ENCODE data around the gene TXLNB.

Gene TXLNB

DNA sequence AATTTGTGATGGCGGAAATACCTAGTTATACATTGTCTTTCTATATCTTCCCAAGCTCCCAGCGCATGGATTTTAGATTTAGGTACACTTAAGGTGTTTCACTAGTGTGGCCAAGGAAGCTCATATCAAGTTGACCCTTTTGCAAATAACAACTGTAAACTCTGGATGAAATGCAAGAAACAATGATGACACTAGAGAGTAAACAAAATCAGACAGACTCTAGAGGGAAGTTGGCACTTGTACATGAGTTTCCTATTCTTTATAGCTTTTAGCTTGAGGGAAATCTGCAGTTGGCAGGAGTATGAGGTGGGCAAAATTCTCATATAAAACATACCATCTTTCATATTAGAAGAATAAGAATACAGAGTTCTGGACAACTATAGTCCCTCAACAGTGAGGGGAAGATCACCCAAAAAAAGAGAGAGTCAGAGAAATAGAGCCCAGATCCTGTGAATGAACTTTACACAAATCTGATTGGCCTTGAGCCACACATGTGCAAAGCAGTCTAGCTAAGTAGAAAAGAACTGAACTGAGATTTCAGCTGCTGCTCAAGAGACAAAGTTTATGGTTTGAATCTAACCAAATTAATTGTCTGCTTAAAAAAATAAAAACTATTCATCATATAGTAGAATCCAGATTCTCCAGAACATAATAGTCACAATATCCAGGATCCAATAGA lies 26.1 kb downstream of the TXLNB start:
- ATAC-seq, result no peak
- peak overlapping the region; percentile 47 for H3K27ac Mint-ChIP-seq
- no peaks in the 10 kb centered on the region for H3K9me3 Mint-ChIP-seq
- H3K27me3 Mint-ChIP-seq, result no peaks in the 10 kb centered on the region
- H3K4me3 Mint-ChIP-seq, result no peak overlapping the region
- peaks cover 51% of the 10 kb centered on the region for H3K4me1 Mint-ChIP-seq
- peaks cover 25% of the 10 kb centered on the region for H3K36me3 Mint-ChIP-seq

DNA sequence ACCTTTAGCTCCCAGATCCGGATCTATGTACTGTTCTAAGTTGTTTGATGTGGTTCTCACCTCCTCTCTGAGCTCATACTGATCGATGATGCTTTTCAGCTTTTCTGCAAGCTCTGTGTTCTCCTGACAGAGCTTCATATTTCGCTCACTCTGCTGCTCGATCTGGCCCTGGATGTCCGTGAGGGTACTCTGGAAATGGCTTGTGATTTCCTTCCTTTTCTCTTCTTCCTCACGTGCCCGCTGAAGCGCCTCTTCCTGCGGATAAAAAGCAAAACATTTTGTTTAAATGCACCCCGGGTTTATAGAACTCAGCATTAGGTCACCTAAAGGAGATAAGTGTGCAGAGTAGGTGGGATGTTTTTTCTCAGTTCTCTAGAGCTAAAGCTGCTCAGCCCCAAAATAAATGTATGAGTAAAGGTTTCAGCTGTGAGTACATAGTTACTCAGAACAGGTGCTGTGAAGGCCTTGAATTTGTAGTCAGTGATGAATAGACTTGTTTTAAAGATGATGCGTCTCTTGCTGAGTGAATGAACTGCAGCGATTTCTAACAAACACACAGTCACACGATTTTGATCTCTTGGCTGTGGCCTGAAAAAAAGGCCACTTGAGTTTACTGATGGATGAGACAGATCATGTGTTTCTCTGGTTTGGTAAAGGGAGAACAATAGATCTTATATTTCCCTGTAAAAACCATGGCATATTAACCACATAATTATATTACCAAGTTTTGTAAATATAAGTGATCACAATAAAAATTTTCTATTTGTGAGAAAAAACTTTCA lies 29.1 kb downstream of the TXLNB start:
- Mint-ChIP-seq H3K4me3 (peak overlapping the region; percentile 53), H3K27ac (peak overlapping the region; percentile 71), H3K9me3 (no peaks in the 10 kb centered on the region), H3K4me1 (peaks cover 29% of the 10 kb centered on the region), H3K27me3 (no peaks in the 10 kb centered on the region), H3K36me3 (peaks cover 33% of the 10 kb centered on the region)
- peak; percentile 94 for ATAC-seq

DNA sequence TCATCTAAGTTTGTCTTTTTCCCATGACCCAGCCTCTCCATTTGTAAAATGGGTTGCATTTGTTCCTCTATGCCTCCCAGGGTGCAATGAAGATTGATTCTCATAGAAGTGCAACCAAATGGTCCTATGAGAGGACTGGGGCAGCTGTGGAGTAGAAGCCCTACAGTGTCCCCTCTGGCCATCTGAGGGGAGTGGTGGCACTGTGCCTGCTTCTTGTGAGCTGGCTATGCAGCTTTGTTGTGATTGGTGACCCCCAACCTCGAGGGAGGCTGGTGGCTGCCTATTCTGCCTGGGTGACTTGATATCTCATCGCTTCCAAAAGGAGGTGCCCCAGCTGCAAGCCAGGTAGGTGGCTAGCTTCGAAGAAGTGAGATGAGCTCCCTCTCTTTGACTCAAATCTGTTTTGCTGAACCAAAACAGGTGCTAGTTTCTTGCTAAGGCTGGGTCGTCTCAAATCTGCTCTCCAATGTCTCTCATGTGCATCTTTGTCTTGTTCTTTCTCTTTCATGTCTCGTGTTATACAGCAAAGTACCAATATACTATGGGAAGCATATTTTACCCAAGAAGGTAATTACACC lies 33.9 kb downstream of the TXLNB start:
- no peaks in the 10 kb centered on the region for H3K9me3 Mint-ChIP-seq
- H3K27me3 Mint-ChIP-seq, result no peaks in the 10 kb centered on the region
- H3K36me3 Mint-ChIP-seq, result peaks cover 24% of the 10 kb centered on the region
- H3K4me3 Mint-ChIP-seq, result no peak overlapping the region
- ATAC-seq, result no peak
- peaks cover 9% of the 10 kb centered on the region for H3K4me1 Mint-ChIP-seq
- no peak overlapping the region for H3K27ac Mint-ChIP-seq

DNA sequence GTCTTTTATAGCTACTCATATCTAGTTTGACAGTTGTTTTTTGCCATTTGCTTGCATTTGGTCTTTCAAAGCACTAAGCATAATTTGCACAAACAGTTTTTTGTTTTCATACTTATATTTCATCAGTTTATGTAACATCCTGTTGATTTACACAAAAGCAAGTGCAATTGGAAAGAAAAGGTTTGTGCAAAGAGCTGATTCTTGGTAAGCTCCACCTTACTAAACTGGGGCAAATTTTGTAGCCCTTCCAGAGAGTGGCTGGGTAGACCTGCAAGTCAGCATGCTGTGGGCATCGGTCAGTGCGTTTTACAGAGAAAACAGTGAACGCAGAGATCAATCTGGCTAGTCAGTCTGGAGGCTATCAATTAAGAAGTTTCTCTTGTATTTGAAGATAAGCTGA lies 34.5 kb downstream of the TXLNB start:
- H3K4me3 Mint-ChIP-seq, result no peak overlapping the region
- H3K4me1 Mint-ChIP-seq, result peaks cover 2% of the 10 kb centered on the region
- no peaks in the 10 kb centered on the region for H3K9me3 Mint-ChIP-seq
- H3K27me3 Mint-ChIP-seq, result no peaks in the 10 kb centered on the region
- peaks cover 24% of the 10 kb centered on the region for H3K36me3 Mint-ChIP-seq
- H3K27ac Mint-ChIP-seq, result no peak overlapping the region
- ATAC-seq, result no peak

DNA sequence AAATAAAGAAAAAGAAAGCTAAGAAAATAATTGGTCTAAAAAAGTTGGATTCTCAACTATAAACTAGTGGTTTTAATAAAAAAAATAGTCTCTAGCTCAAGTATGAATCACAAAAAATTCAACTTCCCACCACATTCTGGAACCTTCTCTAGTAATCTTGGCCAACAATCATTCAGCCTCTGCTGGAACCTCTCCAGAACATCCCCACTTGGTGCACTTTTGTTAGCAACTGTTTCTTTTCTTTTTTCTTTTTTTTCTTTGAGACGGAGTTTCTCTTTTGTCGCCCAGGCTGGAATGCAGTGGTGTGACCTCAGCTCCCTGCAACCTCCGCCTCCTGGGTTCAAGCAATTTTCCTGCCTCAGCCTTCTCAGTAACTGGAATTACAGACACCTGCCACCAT lies 35.7 kb downstream of the TXLNB start:
- Mint-ChIP-seq H3K27me3 (no peaks in the 10 kb centered on the region), H3K36me3 (peaks cover 22% of the 10 kb centered on the region), H3K4me1 (peaks cover 5% of the 10 kb centered on the region), H3K27ac (peak overlapping the region; percentile 43), H3K9me3 (no peaks in the 10 kb centered on the region), H3K4me3 (no peak overlapping the region)
- ATAC-seq, result no peak

DNA sequence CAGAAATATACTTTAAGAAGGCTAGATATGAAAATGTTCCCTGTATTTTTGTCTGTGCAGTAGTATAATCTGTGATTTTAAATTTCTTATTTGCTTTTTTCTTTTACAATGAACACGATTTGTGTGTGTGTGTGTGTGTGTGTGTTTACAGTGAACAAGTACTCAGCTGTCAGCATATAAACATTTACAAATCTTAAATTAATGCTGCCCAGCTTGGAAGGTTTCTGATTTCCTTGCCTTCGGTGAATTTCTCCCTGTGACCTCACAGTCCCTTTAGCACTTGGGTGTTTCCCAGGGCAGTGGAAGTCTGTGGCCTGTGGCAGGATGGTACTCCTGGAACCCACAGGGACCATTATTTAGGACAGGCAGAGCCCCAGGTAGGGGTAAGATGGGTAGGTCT lies 37.6 kb downstream of the TXLNB start:
- Mint-ChIP-seq H3K4me3 (no peak overlapping the region), H3K36me3 (peaks cover 17% of the 10 kb centered on the region), H3K9me3 (no peaks in the 10 kb centered on the region), H3K27ac (no peak overlapping the region), H3K4me1 (peaks cover 21% of the 10 kb centered on the region), H3K27me3 (no peaks in the 10 kb centered on the region)
- no peak for ATAC-seq

DNA sequence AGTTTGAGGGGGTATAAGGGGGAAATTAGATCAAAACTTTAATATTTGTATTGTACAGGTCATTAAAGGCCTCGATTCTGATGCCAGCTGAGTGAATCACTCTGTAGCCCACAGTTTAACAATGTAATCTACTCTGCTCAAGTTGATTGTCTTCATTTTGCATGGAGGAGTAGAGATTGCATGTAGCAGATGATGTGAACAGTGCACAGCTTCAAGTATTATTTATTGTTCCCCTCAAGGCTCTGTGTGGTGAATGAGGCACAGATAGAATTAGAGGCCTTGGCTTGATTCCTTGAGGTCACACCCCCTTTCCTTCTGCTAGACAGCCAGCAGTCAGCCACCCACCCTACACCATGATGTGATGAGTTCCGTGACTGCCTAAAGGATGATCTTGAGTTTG lies 38.1 kb downstream of the TXLNB start:
- no peak overlapping the region for H3K27ac Mint-ChIP-seq
- no peak overlapping the region for H3K4me3 Mint-ChIP-seq
- no peak for ATAC-seq
- H3K36me3 Mint-ChIP-seq, result peaks cover 17% of the 10 kb centered on the region
- no peaks in the 10 kb centered on the region for H3K27me3 Mint-ChIP-seq
- H3K4me1 Mint-ChIP-seq, result peaks cover 25% of the 10 kb centered on the region
- H3K9me3 Mint-ChIP-seq, result no peaks in the 10 kb centered on the region

DNA sequence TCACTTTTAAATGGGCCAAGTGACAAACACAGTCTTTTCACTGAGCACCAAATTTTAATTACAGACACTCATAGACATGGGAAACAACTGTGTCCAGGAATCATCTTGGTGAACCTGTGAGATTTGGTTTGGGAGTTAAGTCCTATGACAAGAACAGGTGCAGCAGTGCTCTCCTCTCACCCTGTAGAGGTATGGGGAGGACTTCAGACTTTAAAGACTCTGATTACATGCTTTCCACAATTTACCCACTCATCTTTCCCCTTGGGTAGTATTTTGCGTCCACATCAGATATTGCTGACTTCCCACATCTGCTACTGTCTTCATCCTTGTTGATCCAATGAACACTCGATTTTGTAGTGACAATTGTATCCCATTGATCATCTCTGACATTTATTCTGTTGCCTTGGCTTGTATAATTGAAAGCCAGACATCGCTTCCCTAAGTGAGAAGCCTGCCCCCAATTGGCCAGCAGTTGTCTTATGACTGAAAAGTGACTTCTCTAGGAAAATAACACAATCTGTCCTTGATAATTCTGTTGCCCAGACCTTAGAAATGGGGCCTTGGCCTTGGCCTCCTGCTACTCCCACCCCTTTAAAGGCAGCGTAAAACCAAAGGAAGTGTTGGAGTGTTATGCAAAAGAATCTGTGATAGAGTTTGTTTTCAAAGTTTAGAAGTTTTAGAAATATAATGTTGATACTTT lies 40.0 kb downstream of the TXLNB start:
- no peak for ATAC-seq
- Mint-ChIP-seq H3K4me3 (no peak overlapping the region), H3K36me3 (peaks cover 20% of the 10 kb centered on the region), H3K4me1 (peaks cover 25% of the 10 kb centered on the region), H3K27ac (peak overlapping the region; percentile 6), H3K27me3 (no peaks in the 10 kb centered on the region), H3K9me3 (no peaks in the 10 kb centered on the region)

DNA sequence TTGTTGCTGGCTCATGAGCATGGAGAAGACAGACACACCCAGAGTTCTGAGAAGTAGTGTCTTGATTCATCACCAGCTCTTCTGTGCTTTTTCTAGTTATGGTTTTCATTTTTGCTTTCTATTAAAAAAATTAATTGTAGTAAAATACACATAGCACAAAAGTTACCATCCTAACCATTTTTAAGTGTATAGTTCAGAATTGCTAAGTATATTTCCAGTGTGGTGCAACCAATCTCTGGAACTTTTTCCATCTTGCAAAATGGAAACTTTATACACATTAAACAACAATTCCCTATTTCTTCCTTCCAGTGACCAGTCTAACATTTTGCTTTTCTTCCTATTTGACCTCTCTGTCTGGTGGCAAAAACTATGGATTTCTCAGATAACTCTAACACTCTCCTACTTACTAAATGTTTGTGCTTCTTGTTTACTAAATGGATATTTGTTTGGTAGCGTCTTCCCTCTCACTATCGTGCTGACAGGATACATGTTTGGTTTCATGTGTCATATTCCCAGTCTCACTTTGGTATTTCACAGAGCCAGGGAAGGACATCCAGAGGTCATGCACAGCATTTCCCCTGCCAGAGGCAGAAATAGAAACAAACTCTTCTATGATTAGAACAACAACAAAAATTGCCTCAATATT lies 40.6 kb downstream of the TXLNB start:
- Mint-ChIP-seq H3K27ac (peak overlapping the region; percentile 6), H3K4me1 (peaks cover 25% of the 10 kb centered on the region), H3K9me3 (no peaks in the 10 kb centered on the region), H3K36me3 (peaks cover 20% of the 10 kb centered on the region), H3K4me3 (no peak overlapping the region), H3K27me3 (no peaks in the 10 kb centered on the region)
- ATAC-seq, result no peak

DNA sequence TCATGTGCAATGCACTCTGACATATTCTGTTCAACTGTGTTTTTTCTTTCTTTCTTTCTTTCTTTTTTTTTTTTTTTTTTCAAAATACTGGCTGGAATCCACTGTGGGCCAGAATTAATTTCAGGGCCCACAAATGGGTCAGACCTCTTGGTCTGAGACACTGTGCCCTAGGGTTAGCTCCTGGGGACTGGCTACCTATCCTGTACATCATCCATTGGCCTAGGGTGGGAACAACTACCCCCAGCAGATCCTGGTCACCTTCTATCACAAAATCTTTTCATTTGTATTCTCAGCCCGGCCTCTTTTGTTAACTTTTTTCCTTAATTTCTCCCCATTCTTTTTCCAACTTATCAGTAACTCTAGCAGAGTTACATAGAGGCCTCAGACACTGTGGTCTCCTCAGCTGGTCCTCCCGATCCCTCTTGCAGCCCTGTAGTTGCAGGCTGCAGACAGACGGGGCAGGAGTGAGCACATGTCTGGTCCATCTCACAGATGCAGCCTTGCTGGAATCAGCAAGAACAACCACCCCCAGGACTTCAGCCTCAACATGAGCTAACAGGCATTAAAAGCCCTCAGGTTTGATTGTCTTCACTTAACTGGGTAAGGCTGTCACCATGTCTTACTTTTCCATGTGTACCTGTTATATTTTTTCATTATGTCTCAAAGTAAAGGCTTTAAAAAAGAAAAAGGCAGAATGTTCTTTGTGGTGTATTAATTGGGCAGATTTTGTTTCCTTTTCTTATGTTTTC lies 41.3 kb downstream of the TXLNB start:
- Mint-ChIP-seq H3K9me3 (no peaks in the 10 kb centered on the region), H3K27me3 (no peaks in the 10 kb centered on the region), H3K4me1 (peaks cover 25% of the 10 kb centered on the region), H3K36me3 (peaks cover 24% of the 10 kb centered on the region), H3K27ac (peak overlapping the region; percentile 23), H3K4me3 (no peak overlapping the region)
- peak; percentile 82 for ATAC-seq

DNA sequence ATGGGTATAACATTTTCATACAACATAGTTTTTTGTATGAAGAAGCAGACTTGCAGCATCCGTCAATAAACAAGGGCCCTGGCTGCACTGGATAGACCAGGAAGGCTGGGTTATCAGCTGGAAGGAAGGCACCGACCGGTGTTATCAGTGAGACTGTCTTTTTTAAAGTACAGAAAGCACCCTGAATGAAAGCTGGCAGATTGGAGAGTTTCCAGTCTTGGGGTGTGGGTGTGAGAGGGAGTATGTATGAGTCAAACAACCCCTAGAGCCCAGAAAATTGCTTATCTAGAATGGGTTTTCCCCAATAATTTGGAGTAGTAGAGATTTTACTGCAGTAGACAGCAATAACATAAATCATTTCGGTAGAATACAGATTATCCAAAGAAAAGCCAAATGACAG lies 42.4 kb downstream of the TXLNB start:
- H3K9me3 Mint-ChIP-seq, result no peaks in the 10 kb centered on the region
- ATAC-seq, result no peak
- peaks cover 35% of the 10 kb centered on the region for H3K36me3 Mint-ChIP-seq
- H3K27ac Mint-ChIP-seq, result peak overlapping the region; percentile 50
- H3K27me3 Mint-ChIP-seq, result no peaks in the 10 kb centered on the region
- no peak overlapping the region for H3K4me3 Mint-ChIP-seq
- peaks cover 25% of the 10 kb centered on the region for H3K4me1 Mint-ChIP-seq

DNA sequence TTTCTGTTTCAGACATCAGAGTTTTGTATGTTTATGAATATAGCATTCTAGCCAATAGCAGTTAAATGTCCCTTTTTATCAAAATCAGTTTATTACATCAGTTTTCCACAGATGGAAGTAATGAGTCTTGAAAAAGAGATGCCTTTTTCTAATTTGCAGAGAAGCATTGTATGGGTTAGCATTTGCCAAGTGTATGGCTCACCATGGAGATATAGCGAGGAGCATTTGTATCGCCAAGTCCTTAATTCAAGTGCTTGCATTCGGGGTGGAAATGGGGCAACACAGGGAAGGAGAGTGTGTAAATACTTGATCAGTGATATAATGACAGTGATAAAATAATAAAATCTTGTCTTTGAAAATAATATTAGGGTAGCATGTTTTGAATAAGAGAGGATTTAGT lies 42.9 kb downstream of the TXLNB start:
- Mint-ChIP-seq H3K27ac (peak overlapping the region; percentile 50), H3K9me3 (no peaks in the 10 kb centered on the region), H3K36me3 (peaks cover 36% of the 10 kb centered on the region), H3K27me3 (no peaks in the 10 kb centered on the region), H3K4me1 (peaks cover 25% of the 10 kb centered on the region), H3K4me3 (no peak overlapping the region)
- ATAC-seq, result no peak

DNA sequence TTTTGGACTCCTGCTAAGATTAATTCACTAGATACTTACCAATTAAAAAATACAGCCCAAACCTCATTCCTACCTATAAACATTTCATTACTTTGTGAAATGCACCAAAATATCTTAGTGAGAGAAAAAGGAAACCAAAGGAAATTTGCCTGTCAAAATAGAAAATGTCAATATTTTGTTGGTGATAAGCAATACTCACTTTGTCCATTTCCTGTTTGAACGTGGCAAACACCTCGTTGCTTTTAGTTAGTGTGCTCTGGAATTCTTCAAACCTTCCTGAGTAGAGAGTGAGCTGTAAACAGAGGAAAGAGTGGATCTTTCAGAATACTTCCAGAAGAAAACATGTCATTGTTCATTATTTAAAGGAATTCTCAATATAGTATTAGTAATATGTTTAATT lies 44.2 kb downstream of the TXLNB start:
- Mint-ChIP-seq H3K27me3 (no peaks in the 10 kb centered on the region), H3K4me1 (peaks cover 25% of the 10 kb centered on the region), H3K36me3 (peaks cover 49% of the 10 kb centered on the region), H3K27ac (no peak overlapping the region), H3K9me3 (no peaks in the 10 kb centered on the region), H3K4me3 (no peak overlapping the region)
- ATAC-seq, result no peak

DNA sequence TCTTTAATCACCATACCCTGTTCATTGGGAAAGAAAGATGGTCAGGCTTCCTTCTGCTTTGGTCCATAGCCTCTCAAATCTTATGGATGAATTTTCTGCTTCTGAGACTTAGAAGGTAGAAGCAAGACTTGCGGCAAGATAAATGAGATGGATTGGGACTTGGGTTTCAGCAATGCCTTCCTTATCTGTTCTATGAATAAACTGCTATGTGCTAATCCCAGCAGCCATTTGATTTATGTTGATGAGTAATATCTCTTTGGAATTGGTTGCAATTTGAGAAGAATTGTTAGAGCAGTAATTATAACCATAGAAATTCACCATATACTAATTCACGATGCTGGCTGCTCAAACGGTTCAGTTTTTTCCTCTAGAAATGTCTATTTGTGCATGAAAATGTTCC lies 48.3 kb downstream of the TXLNB start:
- Mint-ChIP-seq H3K4me1 (no peaks in the 10 kb centered on the region), H3K4me3 (no peak overlapping the region), H3K27ac (no peak overlapping the region), H3K27me3 (no peaks in the 10 kb centered on the region), H3K36me3 (peaks cover 48% of the 10 kb centered on the region), H3K9me3 (no peaks in the 10 kb centered on the region)
- no peak for ATAC-seq
